Measurements from ENCODE around the gene SHISA6.

Gene SHISA6

DNA sequence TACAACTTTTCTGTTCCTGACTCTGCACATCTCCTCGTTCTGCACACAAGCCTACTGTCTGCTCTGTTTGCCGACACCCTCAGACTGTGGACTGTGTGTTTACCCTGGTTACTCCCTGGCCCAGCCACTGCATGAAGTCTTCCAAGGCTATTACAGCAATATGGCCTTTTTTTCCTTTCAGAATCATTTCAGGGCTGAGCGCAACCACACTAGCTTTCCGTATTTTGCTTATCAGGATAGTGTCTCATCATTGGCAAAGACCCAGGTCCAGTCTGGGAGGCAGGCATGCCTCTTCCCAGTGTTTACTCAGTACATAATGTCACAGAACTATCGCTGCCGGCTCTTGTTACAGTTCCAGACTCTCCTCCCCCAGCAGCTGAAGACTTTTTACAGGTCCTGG is 367.4 kb downstream of the SHISA6 start:
- DNase-seq (ENCODE audit: low read depth): no peak
- TF ChIP-seq CTCF (conservative IDR thresholded peaks at IDR 0.05; ENCODE audit: low read depth, low read length): no peak
- no peak overlapping the region for H3K4me3 ChIP-seq (ENCODE audit: low read length)

DNA sequence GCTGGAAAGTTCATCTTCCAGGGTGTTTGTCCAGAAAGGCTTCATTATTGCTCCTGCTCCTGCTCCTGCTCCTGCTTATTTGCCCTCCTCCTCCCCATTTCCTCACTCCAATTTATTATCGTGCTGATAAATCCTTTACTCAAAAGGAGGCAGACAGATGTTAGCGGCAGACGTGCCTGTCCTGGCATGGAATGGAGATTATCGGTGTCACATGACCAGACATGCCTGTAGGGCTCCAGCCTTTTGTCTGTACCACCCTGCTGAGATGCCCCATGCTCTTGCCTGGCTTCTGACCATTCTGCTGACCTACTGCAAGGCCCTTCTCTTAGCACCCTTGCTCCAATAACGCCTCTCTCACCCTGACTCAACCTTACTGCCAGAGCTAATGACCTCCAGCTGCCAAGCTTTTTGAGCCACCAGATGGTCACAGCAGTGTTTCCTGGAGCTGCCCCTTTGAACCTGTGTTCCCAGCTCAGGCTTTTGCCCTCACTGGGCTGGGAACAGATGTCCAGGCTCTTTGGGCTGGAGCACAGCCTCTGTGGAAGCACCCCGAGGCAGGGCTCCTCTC is 370.1 kb downstream of the SHISA6 start:
- no peak overlapping the region for H3K4me3 ChIP-seq (ENCODE audit: low read length)
- no peak for DNase-seq (ENCODE audit: low read depth)
- no peak for TF ChIP-seq CTCF (conservative IDR thresholded peaks at IDR 0.05; ENCODE audit: low read depth, low read length)

DNA sequence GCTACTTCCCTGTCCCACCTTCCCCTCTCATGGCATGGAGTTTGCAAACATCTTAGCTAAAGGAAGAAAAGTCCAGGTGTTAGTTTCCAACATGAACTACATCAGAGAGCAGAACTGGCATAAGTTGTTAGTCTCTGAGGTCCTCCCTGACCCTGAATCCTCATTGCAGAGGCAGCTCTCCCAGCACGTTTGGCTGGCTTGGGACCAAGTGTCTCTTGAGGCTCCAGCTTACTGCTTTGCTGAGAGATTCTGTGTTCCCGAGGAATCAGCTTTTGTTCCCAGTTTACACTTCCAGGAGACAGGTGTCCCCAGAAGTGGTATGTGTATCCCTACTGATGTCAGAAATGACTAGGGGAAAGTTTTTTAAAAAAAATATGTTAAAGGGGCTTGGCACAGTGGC is 371.9 kb downstream of the SHISA6 start:
- no peak overlapping the region for H3K4me3 ChIP-seq (ENCODE audit: low read length)
- TF ChIP-seq CTCF (conservative IDR thresholded peaks at IDR 0.05; ENCODE audit: low read depth, low read length): no peak

More for the DNA sequence above, 371.9 kb downstream of the SHISA6 start:
- DNase-seq (ENCODE audit: low read depth): no peak
